ENCODE results near the gene PAPLN.

DNA sequence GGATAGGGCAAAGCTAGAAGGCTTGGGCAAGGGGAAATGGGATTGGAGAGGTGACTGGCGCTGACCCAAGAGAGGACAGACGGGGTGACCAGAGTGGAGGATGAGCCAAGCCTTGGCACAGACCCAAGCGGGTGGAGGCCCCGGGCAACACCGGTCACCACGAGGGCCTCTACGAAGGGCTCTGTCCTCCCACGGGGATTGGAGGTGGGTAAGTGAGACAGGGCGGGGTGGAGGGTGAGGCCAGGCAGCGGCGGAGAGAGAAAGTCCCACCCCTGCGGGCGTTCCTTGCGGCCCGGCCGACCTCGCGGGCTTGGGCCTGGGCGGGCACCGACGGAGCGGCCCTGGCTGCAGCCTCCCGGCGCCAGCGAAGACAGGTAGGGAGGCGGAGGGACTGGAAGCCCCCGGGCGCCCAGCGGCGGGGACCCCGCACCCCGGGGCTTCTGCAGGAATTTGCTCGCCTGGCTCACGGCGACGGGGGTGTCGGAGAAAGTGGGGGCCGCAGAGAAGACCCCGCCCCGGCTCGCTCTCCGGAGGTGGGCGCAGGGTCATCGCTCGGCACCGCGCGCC, at the start of gene PAPLN:
- TF ChIP-seq, protein P1, sequence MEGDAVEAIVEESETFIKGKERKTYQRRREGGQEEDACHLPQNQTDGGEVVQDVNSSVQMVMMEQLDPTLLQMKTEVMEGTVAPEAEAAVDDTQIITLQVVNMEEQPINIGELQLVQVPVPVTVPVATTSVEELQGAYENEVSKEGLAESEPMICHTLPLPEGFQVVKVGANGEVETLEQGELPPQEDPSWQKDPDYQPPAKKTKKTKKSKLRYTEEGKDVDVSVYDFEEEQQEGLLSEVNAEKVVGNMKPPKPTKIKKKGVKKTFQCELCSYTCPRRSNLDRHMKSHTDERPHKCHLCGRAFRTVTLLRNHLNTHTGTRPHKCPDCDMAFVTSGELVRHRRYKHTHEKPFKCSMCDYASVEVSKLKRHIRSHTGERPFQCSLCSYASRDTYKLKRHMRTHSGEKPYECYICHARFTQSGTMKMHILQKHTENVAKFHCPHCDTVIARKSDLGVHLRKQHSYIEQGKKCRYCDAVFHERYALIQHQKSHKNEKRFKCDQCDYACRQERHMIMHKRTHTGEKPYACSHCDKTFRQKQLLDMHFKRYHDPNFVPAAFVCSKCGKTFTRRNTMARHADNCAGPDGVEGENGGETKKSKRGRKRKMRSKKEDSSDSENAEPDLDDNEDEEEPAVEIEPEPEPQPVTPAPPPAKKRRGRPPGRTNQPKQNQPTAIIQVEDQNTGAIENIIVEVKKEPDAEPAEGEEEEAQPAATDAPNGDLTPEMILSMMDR (IDR thresholded peaks at IDR 0.05; ENCODE audit: low read depth, low read length): no peak
- no peak for TF ChIP-seq MYC (IDR thresholded peaks at IDR 0.05; ENCODE audit: low read depth, low read length)
- no peak for TF ChIP-seq POLR2A (IDR thresholded peaks at IDR 0.05; ENCODE audit: extremely low read depth, insufficient read length)
- TF ChIP-seq, protein P2, sequence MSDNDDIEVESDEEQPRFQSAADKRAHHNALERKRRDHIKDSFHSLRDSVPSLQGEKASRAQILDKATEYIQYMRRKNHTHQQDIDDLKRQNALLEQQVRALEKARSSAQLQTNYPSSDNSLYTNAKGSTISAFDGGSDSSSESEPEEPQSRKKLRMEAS (IDR thresholded peaks at IDR 0.05; ENCODE audit: low read depth, low read length): no peak

All from NB4 (cell line).